Measurements from ENCODE around the gene ERN2.
"Not testable (repeated sequence)": the region's sequence is repeated elsewhere in the genome, so short reads cannot be mapped to it uniquely, and the experiment has no call there.

ERN2 gene

GRCh38 chr16:23739516-23739915, 26.5 kb upstream of the ERN2 start:
- no peaks in the 10 kb centered on the region for H3K4me1 ChIP-seq (ENCODE audit: control insufficient read depth, insufficient read depth, low read length)
- no peak for DNase-seq (ENCODE audit: low read depth)
- no peaks in the 10 kb centered on the region for H3K9me3 ChIP-seq (ENCODE audit: control insufficient read depth, low read length)
- H3K36me3 ChIP-seq (ENCODE audit: control insufficient read depth, insufficient read depth, low read length, severe bottlenecking): no peaks in the 10 kb centered on the region
- H3K27me3 ChIP-seq (replicated peaks; ENCODE audit: control insufficient read depth, insufficient read depth, low read length): peaks cover 34% of the 10 kb centered on the region
- no peak overlapping the region for H3K9ac ChIP-seq (ENCODE audit: low read length)
- no peak overlapping the region for H3K4me3 ChIP-seq (ENCODE audit: low read length)

- H3K36me3 ChIP-seq (ENCODE audit: control insufficient read depth, insufficient read depth, low read length, severe bottlenecking); DNase-seq (ENCODE audit: low read depth); H3K4me1 ChIP-seq (ENCODE audit: control insufficient read depth, insufficient read depth, low read length); H3K9me3 ChIP-seq (ENCODE audit: control insufficient read depth, low read length); H3K4me3 ChIP-seq (ENCODE audit: low read length); H3K9ac ChIP-seq (ENCODE audit: low read length): not testable (repeated sequence)
- H3K27me3 ChIP-seq (replicated peaks; ENCODE audit: control insufficient read depth, insufficient read depth, low read length): peaks cover 19% of the 10 kb centered on the region
These were observed 24.5 kb upstream of the ERN2 start for GRCh38 chr16:23737423-23738028.

DNA sequence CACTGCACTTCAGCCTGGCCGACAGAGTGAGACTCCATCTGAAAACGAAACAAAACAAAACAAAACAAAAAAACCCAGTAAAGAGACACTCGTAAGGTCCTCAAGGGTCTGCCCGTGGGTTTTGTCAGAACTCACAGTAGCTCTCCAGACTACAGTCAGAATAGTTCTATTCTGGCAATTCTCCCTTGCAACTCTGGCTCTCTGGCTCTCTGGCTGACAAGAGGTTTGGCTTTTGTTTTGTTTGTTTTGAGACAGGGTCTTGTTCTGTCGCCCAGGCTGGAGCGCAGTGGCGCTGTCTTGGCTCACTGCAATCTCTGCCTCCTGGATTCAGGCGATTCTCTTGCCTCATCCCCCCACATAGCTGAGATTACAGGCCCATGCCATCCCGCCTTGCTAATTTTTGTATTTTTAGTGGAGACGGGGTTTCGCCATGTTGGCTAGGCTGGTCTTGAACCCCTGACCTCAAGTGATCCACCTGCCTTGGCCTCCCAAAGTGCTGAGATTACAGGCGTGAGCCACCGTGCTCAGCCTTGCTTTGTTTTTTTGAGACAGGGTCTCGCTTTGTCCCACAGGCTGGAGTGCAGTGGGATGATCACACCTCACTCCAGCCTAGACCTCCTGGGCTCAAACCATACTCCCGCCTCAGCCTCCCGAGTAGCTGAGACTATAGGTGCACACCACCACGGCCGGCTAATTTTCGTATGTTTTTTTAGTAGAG, 21.3 kb upstream of the ERN2 start:
- peaks cover 14% of the 10 kb centered on the region for H3K27me3 ChIP-seq (replicated peaks; ENCODE audit: control insufficient read depth, insufficient read depth, low read length)
- DNase-seq (ENCODE audit: low read depth): no peak
- H3K4me3 ChIP-seq (ENCODE audit: low read length): no peak overlapping the region
- H3K36me3 ChIP-seq (ENCODE audit: control insufficient read depth, insufficient read depth, low read length, severe bottlenecking): no peaks in the 10 kb centered on the region
- no peak overlapping the region for H3K9ac ChIP-seq (ENCODE audit: low read length)
- H3K9me3 ChIP-seq (ENCODE audit: control insufficient read depth, low read length): no peaks in the 10 kb centered on the region
- H3K4me1 ChIP-seq (ENCODE audit: control insufficient read depth, insufficient read depth, low read length): peaks cover 17% of the 10 kb centered on the region

- no peaks in the 10 kb centered on the region for H3K36me3 ChIP-seq (ENCODE audit: control insufficient read depth, insufficient read depth, low read length, severe bottlenecking)
- H3K9me3 ChIP-seq (ENCODE audit: control insufficient read depth, low read length): no peaks in the 10 kb centered on the region
- peaks cover 28% of the 10 kb centered on the region for H3K4me1 ChIP-seq (ENCODE audit: control insufficient read depth, insufficient read depth, low read length)
- DNase-seq (ENCODE audit: low read depth): peak; percentile 36
- no peak overlapping the region for H3K4me3 ChIP-seq (ENCODE audit: low read length)
- no peaks in the 10 kb centered on the region for H3K27me3 ChIP-seq (replicated peaks; ENCODE audit: control insufficient read depth, insufficient read depth, low read length)
- H3K9ac ChIP-seq (ENCODE audit: low read length): peak overlapping the region; percentile 32
These were observed 16.7 kb upstream of the ERN2 start for GRCh38 chr16:23729503-23730424.

DNA sequence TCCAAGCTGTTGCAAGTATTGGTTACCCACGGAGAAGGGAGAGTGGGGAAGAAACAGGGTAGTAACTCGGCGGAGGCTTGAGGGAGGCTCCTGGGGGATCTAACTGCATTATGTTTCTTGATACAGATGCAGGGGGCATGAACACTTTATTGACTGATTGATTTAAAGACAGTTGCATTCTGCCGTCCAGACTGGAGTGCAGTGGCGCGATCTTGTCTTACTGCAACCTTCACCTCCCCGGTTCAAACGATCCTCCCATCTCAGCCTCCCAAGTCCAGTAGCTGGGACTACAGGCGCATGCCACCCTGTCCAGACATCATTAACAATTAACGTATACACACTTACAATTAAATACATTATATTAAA, 15.1 kb upstream of the ERN2 start:
- Histone ChIP-seq H3K36me3 (ENCODE audit: control insufficient read depth, insufficient read depth, low read length, severe bottlenecking) (no peaks in the 10 kb centered on the region), H3K4me1 (ENCODE audit: control insufficient read depth, insufficient read depth, low read length) (peaks cover 28% of the 10 kb centered on the region), H3K27me3 (replicated peaks; ENCODE audit: control insufficient read depth, insufficient read depth, low read length) (no peaks in the 10 kb centered on the region), H3K9me3 (ENCODE audit: control insufficient read depth, low read length) (peaks cover 3% of the 10 kb centered on the region), H3K4me3 (ENCODE audit: low read length) (peak overlapping the region; percentile 47), H3K9ac (ENCODE audit: low read length) (peak overlapping the region; percentile 43)
- DNase-seq (ENCODE audit: low read depth): no peak

GRCh38 chr16:23726710-23727109, 13.7 kb upstream of the ERN2 start:
- Histone ChIP-seq H3K4me3 (ENCODE audit: low read length) (no peak overlapping the region), H3K4me1 (ENCODE audit: control insufficient read depth, insufficient read depth, low read length) (peaks cover 28% of the 10 kb centered on the region), H3K36me3 (ENCODE audit: control insufficient read depth, insufficient read depth, low read length, severe bottlenecking) (no peaks in the 10 kb centered on the region), H3K9me3 (ENCODE audit: control insufficient read depth, low read length) (peaks cover 8% of the 10 kb centered on the region), H3K9ac (ENCODE audit: low read length) (no peak overlapping the region), H3K27me3 (replicated peaks; ENCODE audit: control insufficient read depth, insufficient read depth, low read length) (no peaks in the 10 kb centered on the region)
- DNase-seq (ENCODE audit: low read depth): no peak

DNA sequence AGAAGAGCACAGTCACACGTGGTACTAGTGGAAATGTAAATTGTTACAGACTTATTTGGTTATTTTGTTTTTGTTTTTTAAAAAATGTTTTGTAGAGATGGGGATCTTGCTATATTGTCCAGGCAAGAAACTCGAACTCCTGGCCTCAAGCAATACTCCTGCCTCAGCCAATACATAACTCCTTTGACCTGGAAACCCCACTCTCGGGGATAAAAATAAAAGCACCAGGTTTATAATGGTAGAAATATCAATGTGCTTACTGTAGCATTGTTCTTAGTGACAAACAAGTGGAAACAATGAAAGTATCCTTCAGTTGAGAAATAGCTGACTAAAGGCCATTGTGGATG, 11.7 kb upstream of the ERN2 start:
- no peaks in the 10 kb centered on the region for H3K27me3 ChIP-seq (replicated peaks; ENCODE audit: control insufficient read depth, insufficient read depth, low read length)
- peaks cover 15% of the 10 kb centered on the region for H3K4me1 ChIP-seq (ENCODE audit: control insufficient read depth, insufficient read depth, low read length)
- H3K9ac ChIP-seq (ENCODE audit: low read length): no peak overlapping the region
- no peak overlapping the region for H3K4me3 ChIP-seq (ENCODE audit: low read length)
- peaks cover 8% of the 10 kb centered on the region for H3K9me3 ChIP-seq (ENCODE audit: control insufficient read depth, low read length)
- DNase-seq (ENCODE audit: low read depth): no peak
- H3K36me3 ChIP-seq (ENCODE audit: control insufficient read depth, insufficient read depth, low read length, severe bottlenecking): no peaks in the 10 kb centered on the region

GRCh38 chr16:23724096-23724784, 11.2 kb upstream of the ERN2 start:
- no peaks in the 10 kb centered on the region for H3K36me3 ChIP-seq (ENCODE audit: control insufficient read depth, insufficient read depth, low read length, severe bottlenecking)
- no peaks in the 10 kb centered on the region for H3K27me3 ChIP-seq (replicated peaks; ENCODE audit: control insufficient read depth, insufficient read depth, low read length)
- DNase-seq (ENCODE audit: low read depth): peak; percentile 12
- no peak overlapping the region for H3K4me3 ChIP-seq (ENCODE audit: low read length)
- H3K9me3 ChIP-seq (ENCODE audit: control insufficient read depth, low read length): peaks cover 8% of the 10 kb centered on the region
- H3K9ac ChIP-seq (ENCODE audit: low read length): no peak overlapping the region
- peaks cover 10% of the 10 kb centered on the region for H3K4me1 ChIP-seq (ENCODE audit: control insufficient read depth, insufficient read depth, low read length)

DNA sequence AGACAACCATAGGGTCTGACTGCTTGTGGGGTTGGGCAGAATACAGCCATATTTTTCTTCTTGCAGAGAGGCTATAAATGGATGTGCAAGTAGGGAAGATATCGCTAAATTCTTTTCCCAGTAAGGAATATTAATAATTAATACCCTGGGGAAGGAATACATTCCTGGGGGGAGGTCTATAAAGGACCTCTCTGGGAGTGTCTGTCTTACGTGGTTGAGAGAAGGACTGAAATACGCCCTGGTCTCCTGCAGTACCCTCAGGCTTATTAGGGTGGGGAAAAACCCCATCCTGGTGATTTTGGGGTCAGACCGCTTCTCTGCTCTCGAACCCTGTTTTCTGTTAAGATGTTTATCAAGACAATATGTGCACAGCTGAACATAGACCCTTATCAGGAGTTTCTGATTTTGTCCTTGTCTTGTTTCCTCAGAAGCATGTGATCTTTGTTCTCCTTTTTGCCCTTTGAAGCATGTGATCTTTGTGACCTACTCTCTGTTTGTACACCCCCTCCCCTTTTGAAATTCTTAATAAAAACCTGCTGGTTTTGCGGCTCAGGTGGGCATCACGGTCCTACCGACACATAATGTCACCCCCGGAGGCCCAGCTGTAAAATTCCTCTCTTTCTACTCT, 9.7 kb upstream of the ERN2 start:
- H3K9ac ChIP-seq (ENCODE audit: low read length); H3K27me3 ChIP-seq (replicated peaks; ENCODE audit: control insufficient read depth, insufficient read depth, low read length); H3K9me3 ChIP-seq (ENCODE audit: control insufficient read depth, low read length); H3K36me3 ChIP-seq (ENCODE audit: control insufficient read depth, insufficient read depth, low read length, severe bottlenecking); H3K4me1 ChIP-seq (ENCODE audit: control insufficient read depth, insufficient read depth, low read length); H3K4me3 ChIP-seq (ENCODE audit: low read length); DNase-seq (ENCODE audit: low read depth): not testable (repeated sequence)

GRCh38 chr16:23716484-23716883, 3.5 kb upstream of the ERN2 start:
- Histone ChIP-seq H3K9me3 (ENCODE audit: control insufficient read depth, low read length) (no peaks in the 10 kb centered on the region), H3K4me3 (ENCODE audit: low read length) (no peak overlapping the region), H3K9ac (ENCODE audit: low read length) (no peak overlapping the region), H3K36me3 (ENCODE audit: control insufficient read depth, insufficient read depth, low read length, severe bottlenecking) (no peaks in the 10 kb centered on the region), H3K4me1 (ENCODE audit: control insufficient read depth, insufficient read depth, low read length) (no peaks in the 10 kb centered on the region), H3K27me3 (replicated peaks; ENCODE audit: control insufficient read depth, insufficient read depth, low read length) (peaks cover 22% of the 10 kb centered on the region)
- DNase-seq (ENCODE audit: low read depth): no peak

All from adipocyte (in vitro differentiated cells).